ENCODE results near the gene C12orf57.

C12orf57 gene

GRCh38 chr12:6951551-6952120 is 7.8 kb downstream of the C12orf57 start:
- DNase-seq (ENCODE audit: low spot score), result no peak
- no peak for TF ChIP-seq CTCF (IDR thresholded peaks at IDR 0.05)
- Histone ChIP-seq H3K27ac (peak overlapping the region in 1 of 2 donors; percentile 83), H3K4me3 (peak overlapping the region; percentile 66)

- DNase-seq (ENCODE audit: low spot score), result no peak
- Histone ChIP-seq H3K4me3 (peak overlapping the region; percentile 66), H3K27ac (peak overlapping the region in 1 of 2 donors; percentile 83)
- TF ChIP-seq CTCF (IDR thresholded peaks at IDR 0.05), result no peak
These were observed 8.5 kb downstream of the C12orf57 start for GRCh38 chr12:6952121-6952862.

- H3K27ac ChIP-seq, result peak overlapping the region in 1 of 2 donors; percentile 83
- peak overlapping the region; percentile 66 for H3K4me3 ChIP-seq
- no peak for TF ChIP-seq CTCF (IDR thresholded peaks at IDR 0.05)
- no peak for DNase-seq (ENCODE audit: low spot score)
These were observed 9.1 kb downstream of the C12orf57 start for GRCh38 chr12:6952863-6953441.

GRCh38 chr12:6953442-6954315 is 9.9 kb downstream of the C12orf57 start:
- no peak for TF ChIP-seq CTCF (IDR thresholded peaks at IDR 0.05)
- DNase-seq (ENCODE audit: low spot score), result peak; percentile 76
- peak overlapping the region; percentile 66 for H3K4me3 ChIP-seq
- H3K27ac ChIP-seq, result peak overlapping the region in 1 of 2 donors; percentile 83

GRCh38 chr12:6954316-6955107 is 10.7 kb downstream of the C12orf57 start:
- Histone ChIP-seq H3K27ac (peak overlapping the region in 1 of 2 donors; percentile 83), H3K4me3 (no peak overlapping the region)
- TF ChIP-seq CTCF (IDR thresholded peaks at IDR 0.05), result no peak
- no peak for DNase-seq (ENCODE audit: low spot score)

All from coronary artery (tissue), 2 donors.